K562 (cell line): Measurements from ENCODE around the gene DENND4C. TPM values are rescaled to one million over a fixed set of nuclear protein-coding genes. Genes with fewer than 3 reads are reported as not detected.

Experiments used
- ADNP ChIP-seq: fragments of 200-800 bp; sonication (Bioruptor generic); IDR thresholded peaks from 2 replicates; pipeline ENCODE4 v1.6.1; 2016; ENCODE audit warnings: missing genetic modification characterization, missing compliant biosample characterization
- AFF1 ChIP-seq, 2 experiments: fragments of 450-650 bp; IDR thresholded peaks; 2 replicates each; pipeline ENCODE4 v1.6.1; 2018; ENCODE audit warnings: mild to moderate bottlenecking in 2 of 2, low read depth in 1 of 2; ENCODE audit not compliant: partially characterized antibody in 2 of 2
- ARID3A ChIP-seq: IDR thresholded peaks from 2 replicates; pipeline ENCODE4 v1.6.1; 2012; ENCODE audit warnings: low read depth, low read length, improper control_type of control experiment, borderline replicate concordance
- ASH1L ChIP-seq: fragments of 450-650 bp; IDR thresholded peaks from 2 replicates; pipeline ENCODE4 v1.6.1; 2018; ENCODE audit warnings: borderline replicate concordance, mild to moderate bottlenecking, low read depth; ENCODE audit not compliant: partially characterized antibody
- CHD2 ChIP-seq: IDR thresholded peaks from 2 replicates; pipeline ENCODE4 v1.6.1; 2011; ENCODE audit warnings: low read depth, low read length
- CSDE1 ChIP-seq, 2 experiments: fragments of 450-650 bp; IDR thresholded peaks; 2 replicates each; pipeline ENCODE4 v1.6.1; 2016; ENCODE audit warnings: mild to moderate bottlenecking in 1 of 2
- DNMT1 ChIP-seq: fragments of 450-650 bp; IDR thresholded peaks from 2 replicates; pipeline ENCODE4 v1.6.1; 2016; ENCODE audit warnings: antibody characterized with exemption, mild to moderate bottlenecking
- ESRRB ChIP-seq: fragments of 250-450 bp; sonication (Bioruptor Pico); IDR thresholded peaks from 2 replicates; pipeline ENCODE4 v1.5.0; 2020; ENCODE audit warnings: mild to moderate bottlenecking, moderate library complexity, borderline replicate concordance
- HMBOX1 ChIP-seq: sonication (generic); IDR thresholded peaks from 2 replicates; pipeline ENCODE4 v1.6.1; 2016
- HMG20B ChIP-seq: fragments of 250-450 bp; sonication (Bioruptor Pico); IDR thresholded peaks from 2 replicates; pipeline ENCODE4 v1.5.0; 2021; ENCODE audit warnings: mild to moderate bottlenecking
- IRF1 ChIP-seq: sonication (generic); formaldehyde crosslinking; IDR thresholded peaks from 2 replicates; pipeline ENCODE4 v1.8.0; 2022; ENCODE audit warnings: missing genetic modification reagents, mild to moderate bottlenecking, borderline replicate concordance
- STAT6 ChIP-seq: sonication (generic); formaldehyde crosslinking; IDR thresholded peaks from 2 replicates; pipeline ENCODE4 v1.8.1; 2023; ENCODE audit warnings: mild to moderate bottlenecking, missing genetic modification reagents
- TEAD4 ChIP-seq, 2 experiments: sonication (generic) in 1 of 2; formaldehyde crosslinking in 1 of 2; IDR thresholded peaks; 2 replicates each; pipeline versions ENCODE4 v1.6.1 to v1.8.0; 2012 to 2022; ENCODE audit warnings: borderline replicate concordance in 1 of 2, inconsistent platforms in 1 of 2, low read length in 1 of 2, mild to moderate bottlenecking in 1 of 2, missing genetic modification reagents in 1 of 2
- ZBED1 ChIP-seq: IDR thresholded peaks from 2 replicates; pipeline ENCODE4 v1.6.1; 2014
- ZNF395 ChIP-seq: fragments of 200-800 bp; sonication (Bioruptor generic); IDR thresholded peaks from 2 replicates; pipeline ENCODE4 v1.6.1; 2017; ENCODE audit warnings: missing genetic modification characterization, missing compliant biosample characterization
- polyA plus RNA-seq, 8 experiments: library from polyadenylated mRNA; depleted of rRNA in 4 of 8; stranded (reverse) in 5 of 8; unstranded in 3 of 8; fragments of >200 nt; fragmentation: Nextera tagmentation in 2 of 8; fragmentation: Illumina TruSeq in 1 of 8; extraction: Ambion mirVana in 2 of 8; extraction: Trizol in 1 of 8; gene quantifications; 2 replicates each; pipeline versions ENCODE4 v1.2.1 to v1.2.3, GENCODE V29; 2011 to 2014; ENCODE audit warnings: inconsistent platforms in 1 of 8, missing spikeins in 1 of 8
- total RNA-seq, 7 experiments: library from RNA; depleted of rRNA in 6 of 7; stranded (reverse); fragments of >200 nt in 6 of 7; fragmentation: Illumina TruSeq in 2 of 7; extraction: Trizol in 2 of 7; gene quantifications; 2 replicates each; pipeline versions ENCODE4 v1.2.1 to v1.2.3, GENCODE V29; 2011 to 2021; ENCODE audit warnings: low replicate concordance in 1 of 7

DENND4C gene
- total and polyA plus RNA-seq, 9 of the 15 experiments (the other 6 are each of a cell fraction or from before 2014, with no cell fraction given) = 4.8 to 31.8 (median 13.9) TPM

- TF ChIP-seq AFF1 (IDR thresholded peaks at IDR 0.05; ENCODE audit: low read depth in 1 of 2, partially characterized antibody in 2 of 2) (no peak), ARID3A (no peak), ZBED1 (no peak), ADNP (tag) (no peak), ESRRB (CRISPR knock-in tag) (no peak), ZNF395 (no peak), CSDE1 (IDR thresholded peaks at IDR 0.05) (no peak), TEAD4 (IDR thresholded peaks at IDR 0.05; ENCODE audit: low read length) (no peak), TEAD4 (CRISPR knock-in tag; IDR thresholded peaks at IDR 0.05; ENCODE audit: borderline replicate concordance) (no peak), ASH1L (no peak), CHD2 (no peak), STAT6 (CRISPR knock-in tag) (no peak), DNMT1 (no peak), HMG20B (CRISPR knock-in tag) (no peak), HMBOX1 (no peak), IRF1 (CRISPR knock-in tag) (no peak)
Observed at GRCh38 chr9:19408693-19409400, 178.4 kb downstream of the DENND4C start, which contains the start of gene ACER2 (continued).
